HepG2 (cell line): ENCODE measurements around the gene ZG16. TPM values are rescaled to one million over a fixed set of nuclear protein-coding genes. Genes with fewer than 3 reads are reported as not detected.

Experiments
- ATAC-seq: fragments of 200-7000 bp; cut with Tn5 transposase; 3 replicates; pipeline ENCODE4 v1.9.1; 2020; ENCODE audit warnings: mild to moderate bottlenecking, moderate library complexity
- BruUV-seq: library from RNA; stranded (reverse); fragments of 400-500 nt; replicated peaks from 2 replicates; lab custom pipeline; 2021; lab: Mats Ljungman, UMichigan
- CTCF ChIA-PET: fragments of 300-600 bp; formaldehyde crosslinking; extraction: SDS; loops from one replicate; lab custom pipeline; 2021; ENCODE audit warnings: low total read pairs, inconsistent platforms, low intra/inter-chr PET ratio; lab: Yijun Ruan, JAX
- POLR2A ChIA-PET: fragments of 350-600 bp; sonication (Branson Sonifier 250); formaldehyde crosslinking; loops from one replicate; lab custom pipeline; 2020; ENCODE audit warnings: antibody characterized with exemption, inconsistent platforms; lab: Yijun Ruan, JAX
- DNase-seq: peaks from one replicate; pipeline ENCODE4 v3.0.0-alpha.2; 2015; ENCODE audit warnings: low spot score
- FAIRE-seq: peaks from 3 replicates; lab custom pipeline; 2011; peaks lifted over from hg19 to GRCh38; lab: Jason Lieb, UNC
- H2AFZ ChIP-seq: one replicate; pipeline ENCODE4 v1.6.1; 2011; ENCODE audit warnings: low read length, inconsistent platforms
- H3K27ac ChIP-seq: fragments of 300-600 bp; 3 replicates; pipeline ENCODE4 v1.8.0; 2011; ENCODE audit warnings: mixed run types, mild to moderate bottlenecking, mixed read lengths, low read length, inconsistent platforms; ENCODE audit not compliant: insufficient read depth; ENCODE audit errors: extremely low read length
- H3K27me3 ChIP-seq, 2 experiments: fragments of 200-600 bp in 1 of 2; 2 replicates in 1 of 2; 3 replicates in 1 of 2; pipeline versions ENCODE4 v1.6.0 to v1.8.0; 2011; ENCODE audit warnings: low read length in 2 of 2, mild to moderate bottlenecking in 2 of 2, moderate library complexity in 2 of 2, inconsistent platforms in 1 of 2; ENCODE audit not compliant: insufficient read depth in 2 of 2, control insufficient read depth in 1 of 2
- H3K36me3 ChIP-seq, 2 experiments: fragments of 200-600 bp in 1 of 2; replicated peaks in 1 of 2; 2 replicates in 1 of 2; 3 replicates in 1 of 2; pipeline versions ENCODE4 v1.5.1 to v1.8.0; 2011; ENCODE audit warnings: low read length in 2 of 2, inconsistent platforms in 1 of 2; ENCODE audit not compliant: insufficient read depth in 2 of 2, control insufficient read depth in 1 of 2
- H3K4me1 ChIP-seq: 2 replicates; pipeline ENCODE4 v1.5.1; 2012; ENCODE audit warnings: low read length, inconsistent platforms; ENCODE audit not compliant: insufficient read depth
- H3K4me2 ChIP-seq: 2 replicates; pipeline ENCODE4 v1.6.0; 2011; ENCODE audit warnings: low read depth, low read length, inconsistent platforms
- H3K4me3 ChIP-seq, 3 experiments: fragments of 200-600 bp in 1 of 3; sonication (generic), shearing (Covaris generic) in 1 of 3; replicated peaks in 1 of 3; 2 replicates each; pipeline ENCODE4 v1.5.1; 2011 to 2016; ENCODE audit warnings: low read length in 3 of 3, inconsistent platforms in 2 of 3, low read depth in 2 of 3, mild to moderate bottlenecking in 2 of 3, control low read depth in 1 of 3, mixed read lengths in 1 of 3; ENCODE audit not compliant: insufficient read depth in 1 of 3
- H3K79me2 ChIP-seq: one replicate; pipeline ENCODE4 v1.6.1; 2011; ENCODE audit warnings: low read length, inconsistent platforms; ENCODE audit not compliant: insufficient read depth
- H3K9ac ChIP-seq: 2 replicates; pipeline ENCODE4 v1.6.0; 2011; ENCODE audit warnings: mild to moderate bottlenecking, low read depth, low read length, inconsistent platforms; ENCODE audit not compliant: insufficient read depth
- H3K9me3 ChIP-seq: 2 replicates; pipeline ENCODE4 v1.5.1; 2012; ENCODE audit warnings: mild to moderate bottlenecking, low read length
- H4K20me1 ChIP-seq: 2 replicates; pipeline ENCODE4 v1.6.0; 2011; ENCODE audit warnings: inconsistent platforms, mild to moderate bottlenecking, low read length, moderate library complexity; ENCODE audit not compliant: insufficient read depth
- ARID2 ChIP-seq: sonication (generic); formaldehyde crosslinking; IDR thresholded peaks from 2 replicates; pipeline ENCODE4 v1.8.1; 2022; ENCODE audit warnings: mild to moderate bottlenecking, missing genetic modification reagents, borderline replicate concordance
- ARNT ChIP-seq: fragments of 450-650 bp; IDR thresholded peaks from 2 replicates; pipeline ENCODE4 v1.6.1; 2017
- CTCF ChIP-seq: sonication (generic); formaldehyde crosslinking; IDR thresholded peaks from 2 replicates; pipeline ENCODE4 v1.5.0; 2020; ENCODE audit warnings: mild to moderate bottlenecking, missing genetic modification reagents, moderate library complexity
- E2F2 ChIP-seq: sonication (generic); formaldehyde crosslinking; IDR thresholded peaks from 2 replicates; pipeline ENCODE4 v1.4.0; 2020; ENCODE audit warnings: missing genetic modification reagents, borderline replicate concordance
- MEIS1 ChIP-seq: sonication (generic); formaldehyde crosslinking; IDR thresholded peaks from 2 replicates; pipeline ENCODE4 v1.9.0; 2021; ENCODE audit warnings: mild to moderate bottlenecking, missing genetic modification reagents, moderate library complexity, borderline replicate concordance
- SNAI1 ChIP-seq: sonication (generic); formaldehyde crosslinking; IDR thresholded peaks from 2 replicates; pipeline ENCODE4 v1.5.0; 2020; ENCODE audit warnings: mild to moderate bottlenecking, missing genetic modification reagents, borderline replicate concordance
- SP2 ChIP-seq: sonication (generic); formaldehyde crosslinking; IDR thresholded peaks from 2 replicates; pipeline ENCODE4 v1.5.1; 2020; ENCODE audit warnings: mild to moderate bottlenecking, missing genetic modification reagents
- TCF12 ChIP-seq, 2 experiments: fragments of 450-650 bp in 1 of 2; sonication (generic) in 1 of 2; formaldehyde crosslinking in 1 of 2; IDR thresholded peaks; 2 replicates each; pipeline versions ENCODE4 v1.6.1 to v1.8.0; 2017 to 2022; ENCODE audit warnings: antibody characterized with exemption in 1 of 2, mild to moderate bottlenecking in 1 of 2, missing genetic modification reagents in 1 of 2, moderate library complexity in 1 of 2
- TP53 ChIP-seq: sonication (generic); formaldehyde crosslinking; conservative IDR thresholded peaks from 2 replicates; pipeline ENCODE4 v1.4.0; 2020; ENCODE audit warnings: missing genetic modification reagents
- ZNF136 ChIP-seq: sonication (generic); formaldehyde crosslinking; IDR thresholded peaks from 2 replicates; pipeline ENCODE4 v1.8.1; 2022; ENCODE audit warnings: low read depth, mild to moderate bottlenecking, moderate library complexity, missing genetic modification reagents
- ZNF235 ChIP-seq: sonication (generic); formaldehyde crosslinking; IDR thresholded peaks from 2 replicates; pipeline ENCODE4 v1.8.1; 2023; ENCODE audit warnings: mild to moderate bottlenecking, missing genetic modification reagents, borderline replicate concordance
- ZNF326 ChIP-seq: sonication (generic); formaldehyde crosslinking; IDR thresholded peaks from 2 replicates; pipeline ENCODE4 v1.4.0; 2020; ENCODE audit warnings: missing genetic modification reagents, borderline replicate concordance
- ZNF333 ChIP-seq: sonication (generic); formaldehyde crosslinking; IDR thresholded peaks from 2 replicates; pipeline ENCODE4 v1.4.0; 2020; ENCODE audit warnings: mild to moderate bottlenecking, missing genetic modification reagents, borderline replicate concordance
- ZNF362 ChIP-seq: sonication (generic); formaldehyde crosslinking; IDR thresholded peaks from 2 replicates; pipeline ENCODE4 v1.4.0; 2020; ENCODE audit warnings: missing genetic modification reagents, mild to moderate bottlenecking, borderline replicate concordance
- ZNF484 ChIP-seq: sonication (generic); formaldehyde crosslinking; IDR thresholded peaks from 2 replicates; pipeline ENCODE4 v1.5.1; 2020; ENCODE audit warnings: mild to moderate bottlenecking, low read depth, missing genetic modification reagents, borderline replicate concordance
- ZNF629 ChIP-seq: sonication (generic); formaldehyde crosslinking; conservative IDR thresholded peaks from 2 replicates; pipeline ENCODE4 v1.5.0; 2020; ENCODE audit warnings: missing genetic modification reagents
- ZNF749 ChIP-seq: sonication (generic); formaldehyde crosslinking; IDR thresholded peaks from 2 replicates; pipeline ENCODE4 v1.8.0; 2022; ENCODE audit warnings: mild to moderate bottlenecking, missing genetic modification reagents, moderate library complexity, borderline replicate concordance
- ZNF776 ChIP-seq: sonication (generic); formaldehyde crosslinking; IDR thresholded peaks from 2 replicates; pipeline ENCODE4 v1.4.0; 2020; ENCODE audit warnings: mild to moderate bottlenecking, missing genetic modification reagents
- WGBS: methylation state at CpG from one replicate; pipeline ENCODE4 v1.1.6; 2017; ENCODE audit warnings: low lambda C conversion rate; 5-methylcytosine and 5-hydroxymethylcytosine counted together
- in situ Hi-C: cut with HindIII; loops from 2 replicates; pipeline ENCODE4 v1.10.0; 2017; ENCODE audit warnings: low pct_unique_long_range_greater_than_20kb; ENCODE audit not compliant: extremely low pct_ligation_motif_present
- intact Hi-C: fragments of 100-400 bp; cut with micrococcal nuclease; formaldehyde crosslinking; loops from one replicate; pipeline ENCODE4 v1.10.0; 2022; ENCODE audit not compliant: unreplicated experiment
- polyA plus RNA-seq, 8 experiments: library from polyadenylated mRNA; depleted of rRNA in 3 of 8; stranded (reverse) in 7 of 8; unstranded in 1 of 8; fragments of >200 nt; fragmentation: Illumina TruSeq in 4 of 8; extraction: Trizol in 4 of 8; gene quantifications; 2 replicates each; pipeline versions ENCODE4 v1.2.1 to v1.2.3, GENCODE V29; 2011 to 2016; ENCODE audit warnings: low read depth in 4 of 8, missing spikeins in 1 of 8, mixed read lengths in 1 of 8; ENCODE audit not compliant: insufficient read depth in 1 of 8
- total RNA-seq, 5 experiments: library from RNA; depleted of rRNA; stranded (reverse); fragments of >200 nt; fragmentation: Illumina TruSeq; extraction: Trizol; gene quantifications; 2 replicates each; pipeline ENCODE4 v1.2.3, GENCODE V29; 2016; ENCODE audit warnings: low read depth in 1 of 5

ZG16 gene
- total and polyA plus RNA-seq, 2 of the 13 experiments (the other 11 are each of a cell fraction or from before 2014, with no cell fraction given) = 0.04 to 0.07 TPM

- Histone ChIP-seq H3K4me2 (peak overlapping the region; percentile 95), H4K20me1 (peaks cover 23% of the 10 kb centered on the region; the same call in 1 of the 2 replicates), H3K36me3 (peaks cover 6 to 26% of the 10 kb centered on the region in 2 experiments), H3K4me1 (peaks cover 77% of the 10 kb centered on the region), H2AFZ (no peak overlapping the region), H3K79me2 (peaks cover 22% of the 10 kb centered on the region), H3K27ac (peak overlapping the region; percentile 53), H3K27me3 (peaks cover 0 to 12% of the 10 kb centered on the region in 2 experiments; a peak in 2 of 5 replicates), H3K9ac (no peak overlapping the region), H3K4me3 (peak overlapping the region in 1 of 3 experiments; percentile 75; a peak in 1 of 6 replicates), H3K9me3 (no peaks in the 10 kb centered on the region)
- ChIA-PET CTCF (no interaction called here), POLR2A (interaction anchor here (1.0 to 4.3 kb wide), 6 partner anchors 10 to 111 kb away, joined by 3 to 26 read pairs (median 13); partner anchors contain the start of genes ASPHD1, KIF22, MVP and SEZ6L2)
- ATAC-seq (no peak; the same call in 1 of the 3 replicates), DNase-seq (no peak), FAIRE-seq (no peak)
- BruUV-seq = TSS peak; percentile 74
- intact Hi-C loops = loop anchor here (2.0 kb wide), 1 partner anchor 210 kb away; no protein-coding TSS in a partner anchor
- 40% methylated on average over 9 of the region's 9 CpGs for WGBS
- in situ Hi-C loops = loop anchor here (25.0 kb wide), 1 partner anchor 852 kb away; the partner anchor contains the start of genes FBRS and PRR14
- TF ChIP-seq ZNF333 (CRISPR knock-in tag) (peak; percentile 45; the same call in 1 of the 2 replicates), ZNF776 (CRISPR knock-in tag) (peak; percentile 12; the same call in 1 of the 2 replicates), ARNT (no peak), SNAI1 (CRISPR knock-in tag) (no peak), ZNF235 (CRISPR knock-in tag) (0 out of 2 replicates have a peak, but pooled peaks have one; percentile 50), E2F2 (0 out of 2 replicates have a peak, but pooled peaks have one; percentile 9), ZNF136 (CRISPR knock-in tag) (no peak), SP2 (CRISPR knock-in tag) (peak; percentile 11; the same call in 1 of the 2 replicates), ARID2 (CRISPR knock-in tag) (no peak), MEIS1 (CRISPR knock-in tag) (peak; percentile 55; the same call in 1 of the 2 replicates), ZNF484 (CRISPR knock-in tag) (no peak), CTCF (CRISPR knock-in tag) (no peak), ZNF362 (CRISPR knock-in tag) (peak; percentile 35), ZNF326 (no peak), TP53 (CRISPR knock-in tag) (no peak), TCF12 (IDR thresholded peaks at IDR 0.05) (no peak), TCF12 (CRISPR knock-in tag; IDR thresholded peaks at IDR 0.05) (0 out of 2 replicates have a peak, but pooled peaks have one; percentile 8), ZNF629 (no peak), ZNF749 (CRISPR knock-in tag) (0 out of 2 replicates have a peak, but pooled peaks have one; percentile 30)
Measured at GRCh38 chr16:29810699-29811169, 32.7 kb downstream of the ZG16 start.
